ES-I3 (cell line): ENCODE results near the gene ADRB2.
"Not testable (repeated sequence)": the region's sequence is repeated elsewhere in the genome, so short reads cannot be mapped to it uniquely, and the experiment has no call there.

Source experiments
- H3K36me3 ChIP-seq: 2 replicates; pipeline ENCODE4 v1.6.1; 2013; ENCODE audit warnings: mild to moderate bottlenecking, low read length, control low read depth, moderate library complexity; ENCODE audit not compliant: insufficient read depth
- H3K4me1 ChIP-seq: 2 replicates; pipeline ENCODE4 v1.6.1; 2013; ENCODE audit warnings: mild to moderate bottlenecking, control low read depth, low read length; ENCODE audit not compliant: insufficient read depth
- H3K9ac ChIP-seq: 2 replicates; pipeline ENCODE4 v1.6.1; 2013; ENCODE audit warnings: low read depth, mild to moderate bottlenecking, low read length, moderate library complexity
- H3K9me3 ChIP-seq: 2 replicates; pipeline ENCODE4 v1.6.1; 2013; ENCODE audit warnings: mild to moderate bottlenecking, low read length, moderate library complexity; ENCODE audit not compliant: control insufficient read depth, insufficient read depth

Gene ADRB2

DNA sequence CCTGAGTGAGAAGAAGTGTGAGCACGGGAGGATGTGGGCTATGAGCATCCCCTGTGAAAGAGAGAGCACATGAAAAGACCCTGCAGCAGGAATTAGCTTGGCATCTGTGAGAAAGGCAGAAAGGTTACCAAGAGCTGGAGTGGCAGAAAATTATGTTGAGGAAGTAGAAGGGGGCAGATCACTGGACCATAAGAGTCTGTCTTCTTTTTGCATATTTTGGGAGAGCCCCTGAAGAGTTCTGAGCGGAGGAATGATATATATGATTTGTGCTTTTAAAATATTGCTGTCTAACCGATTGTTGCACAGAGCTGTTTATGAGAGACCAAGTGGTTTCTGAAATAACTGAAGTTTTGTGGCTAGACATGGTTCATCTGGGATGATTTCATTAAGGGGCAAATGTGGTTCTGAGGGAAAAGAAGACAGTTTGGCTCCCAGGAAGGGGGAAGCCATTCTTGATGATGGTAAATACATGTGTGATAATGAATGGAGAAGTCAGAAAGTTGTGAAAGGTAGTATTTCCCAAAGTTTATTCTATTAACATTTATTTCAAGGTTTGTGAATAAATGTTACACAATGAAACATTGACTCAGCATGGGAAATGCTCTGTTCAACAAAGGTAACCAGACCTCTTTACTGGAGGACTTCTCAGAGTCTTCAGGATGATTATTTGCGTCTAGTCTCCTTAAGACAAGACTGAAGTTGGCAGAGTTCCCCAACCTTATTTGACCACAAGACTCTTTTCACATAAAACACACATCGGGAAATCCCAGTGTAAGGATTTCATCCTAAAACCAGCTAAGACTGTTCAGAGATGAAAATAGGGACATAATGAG, 31.5 kb upstream of the ADRB2 start:
- no peaks in the 10 kb centered on the region for H3K9me3 ChIP-seq
- no peaks in the 10 kb centered on the region for H3K36me3 ChIP-seq
- H3K4me1 ChIP-seq = no peaks in the 10 kb centered on the region
- no peak overlapping the region for H3K9ac ChIP-seq

DNA sequence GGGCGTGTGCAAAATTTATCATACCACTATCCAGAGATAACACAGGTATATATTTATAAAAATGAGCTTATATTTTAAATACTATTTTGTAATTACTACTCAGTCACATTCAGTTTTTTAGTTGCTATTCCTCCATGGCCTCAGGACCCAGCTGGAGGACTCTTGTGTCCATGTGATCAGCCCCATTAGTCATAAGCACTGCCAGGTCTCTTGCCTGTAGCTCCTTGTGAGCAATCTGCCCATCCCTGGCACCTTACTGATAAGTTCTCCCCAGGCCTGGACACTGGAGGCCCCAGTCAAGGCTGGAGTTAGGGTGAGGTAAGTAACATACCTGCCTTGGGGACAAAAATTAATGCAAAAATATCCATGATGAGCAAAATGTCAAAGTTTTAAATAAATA, 29.5 kb upstream of the ADRB2 start:
- Histone ChIP-seq H3K9me3 (no peaks in the 10 kb centered on the region), H3K9ac (no peak overlapping the region), H3K36me3 (no peaks in the 10 kb centered on the region), H3K4me1 (no peaks in the 10 kb centered on the region)

DNA sequence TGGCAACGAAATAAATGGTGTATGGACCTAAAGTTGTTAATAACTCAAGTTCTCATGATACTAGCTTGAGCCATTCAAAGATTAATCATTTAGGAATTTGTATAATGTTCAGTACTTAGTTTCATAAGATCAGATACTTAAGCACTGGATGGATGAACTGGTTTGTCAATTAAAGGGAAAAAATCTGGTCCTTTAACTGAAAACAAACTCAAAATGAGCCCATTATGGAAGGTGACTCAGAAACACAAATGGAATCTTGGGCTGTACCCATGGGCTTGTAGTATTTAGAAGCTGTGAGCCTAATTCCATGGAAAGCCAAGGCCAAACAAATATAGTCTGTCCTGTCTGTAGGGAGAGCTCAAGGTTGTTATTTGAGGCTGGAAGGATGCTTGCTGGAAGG, 27.6 kb upstream of the ADRB2 start:
- Histone ChIP-seq H3K4me1 (no peaks in the 10 kb centered on the region), H3K36me3 (no peaks in the 10 kb centered on the region), H3K9ac (no peak overlapping the region), H3K9me3 (no peaks in the 10 kb centered on the region; the same call in 1 of the 2 replicates)

DNA sequence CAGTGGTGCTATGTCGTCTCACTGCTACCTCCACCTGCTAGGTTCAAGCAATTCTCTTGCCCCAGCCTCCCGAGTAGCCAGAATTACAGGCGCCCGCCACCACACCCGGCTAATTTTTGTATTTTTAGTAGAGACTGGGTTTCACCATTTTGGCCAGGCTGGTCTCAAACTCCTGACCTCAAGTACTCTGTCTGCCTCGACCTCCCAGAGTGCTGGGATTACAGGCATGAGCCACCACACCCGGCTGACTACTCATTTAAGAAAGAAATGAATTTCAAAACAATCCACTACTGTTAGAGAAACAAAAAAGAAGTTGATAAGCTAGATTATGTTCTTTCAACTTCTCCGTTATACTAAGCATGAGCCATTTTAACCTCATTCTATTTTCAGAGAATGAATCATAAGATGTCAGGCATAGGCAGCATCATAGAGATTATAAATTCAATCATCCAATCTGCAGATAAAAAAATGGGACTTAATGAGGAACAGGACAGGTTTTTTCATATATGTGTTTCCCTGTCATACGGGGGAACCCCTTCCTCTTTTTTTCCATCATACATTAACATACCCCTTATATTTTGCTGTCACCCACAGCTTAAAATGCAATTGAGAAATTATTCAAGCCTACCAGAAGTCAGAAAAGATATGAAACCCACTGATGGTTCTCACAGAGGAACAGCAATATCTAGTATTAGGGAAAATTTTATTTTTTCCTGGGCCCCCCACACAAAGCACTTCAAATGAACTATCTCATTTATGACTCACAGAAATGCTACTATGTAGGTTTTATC, 26.5 kb upstream of the ADRB2 start:
- Histone ChIP-seq H3K9ac (no peak overlapping the region), H3K9me3 (no peaks in the 10 kb centered on the region; the same call in 1 of the 2 replicates), H3K4me1 (no peaks in the 10 kb centered on the region), H3K36me3 (no peaks in the 10 kb centered on the region)

DNA sequence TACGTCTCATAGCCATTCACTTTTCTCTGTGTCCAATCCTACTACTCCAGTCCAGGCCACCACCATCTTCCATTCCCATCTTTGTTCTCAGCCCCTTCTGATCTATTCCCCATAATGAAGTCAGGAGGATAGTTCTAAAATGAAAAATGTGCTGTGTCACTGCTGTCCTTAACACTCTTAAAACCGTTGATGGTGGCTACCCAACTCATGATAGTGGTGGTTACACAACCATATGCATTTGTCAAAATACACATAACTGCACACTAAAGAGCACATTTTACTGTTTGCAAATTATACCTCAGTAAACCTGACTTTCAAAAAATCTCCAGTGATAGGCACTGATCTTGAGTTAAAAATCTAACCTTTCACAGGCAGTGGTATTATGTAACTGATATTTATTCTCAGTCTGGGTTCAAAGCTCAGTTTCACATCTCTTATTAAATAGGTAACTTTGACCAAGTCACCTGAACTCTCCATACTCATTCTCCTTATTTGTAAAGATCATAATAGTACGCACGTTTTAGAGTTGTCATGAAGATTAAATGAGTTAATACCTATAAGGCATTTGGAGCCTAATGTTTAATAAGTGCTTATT, 24.6 kb upstream of the ADRB2 start:
- Histone ChIP-seq H3K9me3 (no peaks in the 10 kb centered on the region; the same call in 1 of the 2 replicates), H3K9ac (no peak overlapping the region), H3K4me1 (peaks cover 3% of the 10 kb centered on the region; the same call in 1 of the 2 replicates), H3K36me3 (no peaks in the 10 kb centered on the region)

DNA sequence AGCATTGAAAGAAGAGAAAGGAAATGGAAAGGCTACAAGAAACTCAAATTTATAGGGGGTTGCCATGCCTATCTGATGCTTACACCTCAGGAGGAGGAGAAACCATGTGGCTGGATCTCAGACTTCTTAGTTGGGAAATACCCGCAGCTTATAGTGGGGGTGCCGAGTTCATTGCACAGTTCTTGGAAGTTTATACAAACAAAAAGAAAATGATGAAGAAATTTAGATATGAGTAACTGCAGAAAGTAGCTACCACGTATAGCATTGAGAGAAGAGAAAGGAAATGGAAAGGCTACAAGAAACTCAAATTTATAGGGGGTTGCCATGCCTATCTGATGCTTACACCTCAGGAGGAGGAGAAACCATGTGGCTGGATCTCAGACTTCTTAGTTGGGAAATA, 23.0 kb upstream of the ADRB2 start:
- not testable (repeated sequence) for H3K4me1 ChIP-seq, H3K9ac ChIP-seq, H3K9me3 ChIP-seq, H3K36me3 ChIP-seq

DNA sequence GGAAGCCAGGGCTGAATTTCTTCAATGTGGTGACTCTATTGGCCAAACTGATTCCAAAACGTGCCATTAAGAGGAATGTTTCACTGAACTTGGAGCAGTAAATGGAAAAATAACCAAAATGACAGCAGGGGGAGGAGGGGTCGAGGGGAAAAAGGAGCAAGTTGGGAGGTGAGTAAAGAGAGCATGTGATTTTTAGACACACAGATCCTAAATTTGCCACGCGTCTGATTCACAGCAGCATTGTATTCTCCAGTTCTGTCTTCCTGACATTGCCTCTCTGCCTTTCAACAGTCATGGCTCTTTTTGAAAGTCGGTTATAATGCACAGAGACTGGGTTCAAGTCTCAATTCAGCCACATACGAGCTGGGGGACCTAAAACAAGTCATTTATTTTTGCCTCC, 22.0 kb upstream of the ADRB2 start:
- no peak overlapping the region for H3K9ac ChIP-seq
- H3K36me3 ChIP-seq = no peaks in the 10 kb centered on the region
- no peaks in the 10 kb centered on the region; the same call in 1 of the 2 replicates for H3K9me3 ChIP-seq
- peaks cover 3% of the 10 kb centered on the region; the same call in 1 of the 2 replicates for H3K4me1 ChIP-seq

DNA sequence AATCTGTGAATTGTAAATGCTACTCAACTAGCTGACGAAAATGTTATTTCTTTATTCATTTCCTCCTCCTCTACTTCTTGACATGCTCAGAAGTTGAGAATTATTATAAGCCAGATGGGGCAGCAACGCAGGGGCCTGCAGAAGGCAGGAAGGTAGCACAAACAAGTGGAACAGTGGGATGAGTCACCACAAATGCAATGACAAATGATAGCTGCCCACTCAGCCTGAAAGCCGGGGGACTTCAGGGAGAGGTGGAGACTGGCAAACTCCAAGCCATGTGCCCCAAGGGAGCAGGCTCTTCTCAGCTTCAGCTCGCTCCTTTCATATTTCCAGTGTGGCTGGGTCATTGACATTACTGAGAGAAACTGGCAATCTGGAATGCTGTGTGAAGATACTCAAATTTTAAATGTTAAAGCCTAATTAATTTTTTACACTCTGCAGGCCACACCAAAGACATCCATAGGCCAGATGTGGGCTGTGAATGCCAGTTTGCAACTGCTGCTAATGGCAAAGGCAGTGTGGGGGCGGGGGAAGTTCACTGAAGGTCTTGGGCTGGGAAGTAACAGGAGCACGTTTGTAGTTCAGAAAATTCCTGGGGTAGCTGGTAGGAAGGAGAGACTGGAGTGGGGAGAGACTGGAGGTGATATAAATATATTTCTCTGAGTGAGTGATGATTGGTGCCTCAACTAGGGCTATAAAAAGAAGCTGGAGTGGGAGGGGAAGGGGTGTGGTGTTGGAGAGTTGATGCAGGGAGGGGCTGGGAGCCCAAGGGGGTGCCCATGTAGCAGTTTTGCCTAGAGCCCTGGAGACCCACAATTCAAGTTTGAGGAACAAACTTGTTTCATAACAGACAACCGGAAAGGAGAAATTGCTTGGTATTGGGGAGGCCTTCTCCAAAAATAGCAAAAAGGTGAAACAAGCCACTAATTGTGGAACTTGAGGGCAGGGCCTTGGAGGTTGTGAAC, 20.8 kb upstream of the ADRB2 start:
- no peak overlapping the region for H3K9ac ChIP-seq
- no peaks in the 10 kb centered on the region for H3K36me3 ChIP-seq
- no peaks in the 10 kb centered on the region; the same call in 1 of the 2 replicates for H3K9me3 ChIP-seq
- H3K4me1 ChIP-seq = peaks cover 3% of the 10 kb centered on the region; the same call in 1 of the 2 replicates

DNA sequence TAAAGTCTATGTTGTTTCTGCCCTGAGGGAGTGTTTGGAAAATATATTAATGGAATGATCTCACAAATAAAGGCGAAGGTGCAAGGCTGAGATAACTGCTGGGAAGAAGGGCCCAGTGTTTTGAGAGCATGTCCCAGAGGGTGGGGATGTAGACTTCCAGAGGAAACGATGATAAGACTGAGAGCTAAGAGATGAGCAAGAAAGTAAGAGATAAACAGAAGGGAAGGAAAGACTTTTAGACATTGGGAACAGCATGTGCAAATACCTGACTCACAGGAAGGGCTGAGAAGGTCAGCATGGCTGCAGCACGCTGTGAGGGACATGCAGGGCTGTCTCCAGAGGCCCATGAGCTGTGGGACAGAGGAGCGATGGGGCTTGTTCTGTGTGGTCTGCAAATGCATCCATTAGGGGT, 19.9 kb upstream of the ADRB2 start:
- Histone ChIP-seq H3K9ac (no peak overlapping the region), H3K4me1 (peaks cover 3% of the 10 kb centered on the region; the same call in 1 of the 2 replicates)

DNA sequence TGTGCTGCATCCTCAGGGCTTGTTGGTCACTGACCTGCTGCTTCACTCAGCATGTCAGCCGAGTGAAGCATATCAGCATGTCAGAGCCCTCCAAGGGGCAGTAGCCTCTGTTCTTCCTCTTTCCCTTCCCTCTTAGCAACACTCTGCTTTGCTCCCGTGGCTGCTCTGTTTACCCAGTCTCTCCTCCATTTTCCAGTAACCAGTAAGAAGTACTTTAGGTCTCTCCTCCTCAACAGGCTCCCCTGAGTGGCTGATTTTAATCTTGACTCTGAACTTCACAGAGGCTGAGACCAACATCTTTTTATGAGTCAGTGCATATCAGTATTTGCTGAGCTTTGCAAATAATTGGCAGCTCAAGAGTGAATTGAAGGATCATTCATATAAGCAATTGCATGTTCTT, 18.6 kb upstream of the ADRB2 start:
- Histone ChIP-seq H3K9me3 (no peaks in the 10 kb centered on the region; the same call in 1 of the 2 replicates), H3K36me3 (no peaks in the 10 kb centered on the region), H3K4me1 (peaks cover 3% of the 10 kb centered on the region; the same call in 1 of the 2 replicates), H3K9ac (no peak overlapping the region)

More for the DNA sequence above, 19.9 kb upstream of the ADRB2 start:
- Histone ChIP-seq H3K36me3 (no peaks in the 10 kb centered on the region), H3K9me3 (no peaks in the 10 kb centered on the region; the same call in 1 of the 2 replicates)

DNA sequence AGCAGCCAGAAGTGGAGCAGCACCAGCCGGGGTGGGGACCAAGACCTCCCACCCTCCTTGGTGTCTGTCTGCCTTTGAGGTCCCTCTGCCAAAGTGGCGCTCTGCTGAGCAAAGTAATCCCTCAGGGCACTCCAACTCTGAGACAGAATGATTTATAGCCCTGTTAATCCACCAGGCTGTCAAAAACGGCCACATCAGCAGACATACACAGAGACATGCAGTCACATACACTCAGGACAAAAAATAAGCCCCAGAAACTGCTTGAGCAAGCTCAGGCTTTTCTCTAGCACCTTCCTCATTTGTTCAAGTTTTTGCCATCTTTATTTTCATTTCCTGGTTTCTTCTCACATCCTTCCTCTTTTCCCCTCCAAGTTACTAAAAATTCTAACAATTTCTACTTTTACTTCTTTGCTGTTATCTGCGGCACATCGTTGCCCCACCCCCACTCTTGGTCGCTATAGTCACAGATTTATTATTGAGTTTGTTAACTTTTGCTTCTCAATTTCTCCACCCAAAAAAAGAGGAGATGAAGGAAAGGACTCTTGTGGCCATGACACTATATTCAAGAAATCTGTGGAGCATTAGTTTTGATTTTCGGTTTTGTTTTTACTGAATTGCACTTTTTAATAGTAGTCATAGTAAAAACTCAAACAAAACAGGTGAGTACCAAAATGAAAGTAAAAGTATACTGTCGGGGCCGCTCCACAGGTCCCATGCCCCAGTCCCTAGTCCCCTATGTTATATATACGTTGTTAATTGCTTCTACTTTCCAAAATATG, 17.4 kb upstream of the ADRB2 start:
- Histone ChIP-seq H3K4me1 (peaks cover 3% of the 10 kb centered on the region; the same call in 1 of the 2 replicates), H3K36me3 (no peaks in the 10 kb centered on the region), H3K9me3 (no peaks in the 10 kb centered on the region), H3K9ac (no peak overlapping the region)

DNA sequence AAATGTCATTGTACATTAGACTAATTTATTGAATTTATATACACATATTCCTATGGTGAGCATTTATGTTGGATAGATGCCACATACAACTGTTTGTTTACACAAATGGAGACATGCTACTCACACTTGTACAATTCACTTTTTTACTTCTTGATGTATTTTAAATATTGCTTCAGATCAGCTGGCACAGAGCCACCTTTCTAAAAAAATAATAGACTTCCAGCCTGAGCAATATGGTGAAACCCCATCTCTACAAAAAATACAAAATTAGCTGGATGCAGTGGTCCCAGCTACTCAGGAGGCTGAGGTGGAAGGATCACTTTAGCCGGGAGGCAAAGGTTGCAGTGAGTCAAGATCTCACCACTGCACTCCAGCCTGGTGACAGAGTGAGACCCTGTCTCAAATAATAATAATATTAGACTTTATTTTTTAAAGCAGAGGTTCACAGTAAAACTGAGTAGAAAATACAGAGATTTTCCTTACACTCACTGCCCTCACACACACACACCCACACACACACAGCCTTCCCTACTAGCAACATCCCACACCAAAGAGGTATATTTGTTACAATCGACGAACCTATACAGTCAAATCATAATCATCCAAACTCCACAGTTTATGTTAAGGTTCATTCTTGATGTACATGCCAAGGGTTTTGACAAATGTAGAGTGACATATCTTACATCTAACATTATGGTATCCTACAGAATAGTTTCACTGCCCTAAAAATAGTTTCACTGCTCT, 16.5 kb upstream of the ADRB2 start:
- Histone ChIP-seq H3K4me1 (peaks cover 3% of the 10 kb centered on the region; the same call in 1 of the 2 replicates), H3K9me3 (no peaks in the 10 kb centered on the region), H3K36me3 (no peaks in the 10 kb centered on the region), H3K9ac (no peak overlapping the region)
